ENCODE measurements around the gene CIART.
A peak's percentile ranks its signal among the peaks of the same experiment; 100 is the strongest.
"Not testable (repeated sequence)": the region's sequence is repeated elsewhere in the genome, so short reads cannot be mapped to it uniquely, and the experiment has no call there.

The CIART gene

DNA sequence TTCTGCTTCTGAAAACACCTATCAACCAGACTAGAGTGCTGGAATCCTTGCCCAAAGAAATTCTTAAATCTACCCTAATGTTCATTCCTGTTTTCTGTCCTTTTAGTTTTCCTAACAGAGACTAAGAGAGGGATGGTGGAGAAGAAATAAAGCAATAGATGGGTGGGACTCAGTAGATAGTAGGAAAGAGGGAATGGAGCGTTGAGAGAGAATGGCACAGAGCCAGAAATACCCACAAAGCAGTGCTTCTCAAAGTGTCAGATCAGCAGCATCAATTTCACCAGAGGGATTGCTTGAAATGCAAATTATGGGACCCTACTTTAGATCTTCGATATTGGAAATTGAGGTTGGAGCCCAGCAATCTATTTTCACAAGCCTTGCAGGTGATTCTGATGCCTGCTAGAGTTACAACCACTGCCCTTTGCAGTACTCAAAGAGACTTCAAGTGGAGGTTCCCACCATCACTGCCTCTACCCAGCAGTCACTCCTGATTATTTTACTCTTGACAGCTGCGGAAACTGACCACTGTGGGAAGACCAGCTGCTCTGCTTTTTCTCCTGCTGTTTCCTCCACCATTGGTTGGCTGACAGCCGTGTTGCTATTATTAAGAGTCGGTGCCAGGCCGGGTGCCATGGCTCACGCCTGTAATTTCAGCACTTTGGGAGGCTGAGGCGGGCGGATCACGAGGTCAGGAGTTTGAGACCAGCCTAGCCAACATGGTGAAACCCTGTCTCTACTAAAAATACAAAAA lies 27.6 kb downstream of the CIART start:
- no peak for DNase-seq (ENCODE audit: low spot score)

DNA sequence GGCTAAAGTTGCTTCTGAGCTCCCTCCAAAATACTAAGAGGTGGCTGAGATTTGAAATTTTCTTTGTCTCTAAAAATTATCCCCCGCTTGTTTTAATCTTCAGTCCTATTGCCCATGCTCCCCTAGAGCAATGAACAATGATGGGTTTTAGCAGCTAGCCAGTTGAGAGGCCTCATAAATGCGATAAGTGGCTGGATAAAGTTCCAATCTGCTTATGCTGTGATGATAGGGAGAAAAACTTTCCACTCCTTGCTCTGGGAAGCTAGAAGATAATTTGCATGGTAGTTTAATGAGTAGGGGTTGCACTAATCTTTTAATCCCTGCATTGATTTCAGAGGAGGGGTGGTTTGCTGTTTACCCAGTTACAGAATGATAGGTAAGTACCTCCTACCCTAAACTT lies 29.4 kb downstream of the CIART start:
- DNase-seq (ENCODE audit: low spot score): no peak

DNA sequence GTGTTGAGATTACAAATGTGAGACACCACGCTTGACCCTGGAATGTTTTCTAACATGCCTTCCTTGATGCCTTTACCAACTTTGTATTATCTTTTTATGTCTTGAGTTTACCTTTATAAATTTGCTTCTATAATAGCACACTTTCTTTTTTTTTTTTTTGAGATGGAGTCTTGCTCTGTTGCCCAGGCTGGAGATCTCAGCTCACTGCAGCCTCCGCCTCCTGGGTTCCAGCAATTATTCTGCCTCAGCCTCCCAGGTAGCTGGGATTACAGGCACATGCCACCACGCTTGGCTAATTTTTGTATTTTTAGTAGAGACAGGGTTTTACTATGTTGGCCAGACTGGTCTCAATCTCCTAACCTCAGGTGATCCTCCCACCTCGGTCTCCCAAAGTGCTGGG lies 32.3 kb downstream of the CIART start:
- DNase-seq (ENCODE audit: low spot score): not testable (repeated sequence)

DNA sequence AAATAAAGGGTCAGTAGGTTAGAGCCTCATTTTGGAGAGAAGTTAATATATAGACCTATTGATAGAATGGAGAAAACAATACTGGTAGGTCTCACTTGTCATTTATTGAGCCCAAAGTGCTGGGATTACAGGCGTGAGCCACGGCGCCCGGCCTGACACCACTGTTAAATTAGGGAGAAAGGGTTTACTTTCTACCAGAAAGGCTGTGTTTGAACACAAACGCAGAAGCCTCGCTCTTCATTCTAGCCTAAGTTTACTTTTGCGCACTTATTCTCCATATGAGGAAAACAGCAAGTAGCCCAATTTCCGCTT lies 38.3 kb downstream of the CIART start:
- no peak for DNase-seq (ENCODE audit: low spot score)

DNA sequence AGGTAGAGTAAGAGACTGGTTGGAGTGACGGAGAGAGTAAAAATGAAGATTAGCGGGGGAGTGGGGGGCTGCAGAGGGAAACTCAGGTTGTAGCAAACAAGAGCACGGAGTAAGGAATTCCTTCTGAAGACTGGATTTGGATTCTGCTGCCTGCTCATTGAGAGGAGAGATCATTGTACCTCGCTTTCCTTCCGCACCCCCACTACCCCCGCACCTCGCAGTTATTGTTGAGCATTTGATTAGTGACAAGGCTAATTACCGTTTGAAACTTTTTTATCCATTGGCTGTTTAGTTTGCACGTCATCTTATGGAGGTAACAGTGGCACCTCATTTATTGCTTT lies 39.4 kb downstream of the CIART start:
- peak; percentile 57 for DNase-seq (ENCODE audit: low spot score)

DNA sequence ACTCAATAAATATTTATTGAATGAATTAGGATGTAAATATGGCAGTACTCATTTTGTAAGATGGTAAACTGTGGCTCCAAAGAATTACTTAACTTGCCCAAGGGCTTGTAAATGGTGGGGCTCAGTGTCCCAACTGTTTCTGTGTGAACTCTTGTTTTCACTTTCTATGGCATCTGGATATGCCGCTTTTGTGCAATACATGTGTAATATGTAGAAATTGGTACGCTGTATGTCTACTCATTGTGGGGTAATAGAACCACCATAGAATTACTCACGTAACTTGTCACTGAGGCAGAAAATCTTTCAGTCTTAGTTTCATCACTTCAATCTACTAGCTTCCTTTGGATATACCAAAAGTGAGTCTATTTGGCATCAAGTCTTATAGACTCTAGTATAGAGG lies 40.0 kb downstream of the CIART start:
- DNase-seq (ENCODE audit: low spot score): peak; percentile 66

DNA sequence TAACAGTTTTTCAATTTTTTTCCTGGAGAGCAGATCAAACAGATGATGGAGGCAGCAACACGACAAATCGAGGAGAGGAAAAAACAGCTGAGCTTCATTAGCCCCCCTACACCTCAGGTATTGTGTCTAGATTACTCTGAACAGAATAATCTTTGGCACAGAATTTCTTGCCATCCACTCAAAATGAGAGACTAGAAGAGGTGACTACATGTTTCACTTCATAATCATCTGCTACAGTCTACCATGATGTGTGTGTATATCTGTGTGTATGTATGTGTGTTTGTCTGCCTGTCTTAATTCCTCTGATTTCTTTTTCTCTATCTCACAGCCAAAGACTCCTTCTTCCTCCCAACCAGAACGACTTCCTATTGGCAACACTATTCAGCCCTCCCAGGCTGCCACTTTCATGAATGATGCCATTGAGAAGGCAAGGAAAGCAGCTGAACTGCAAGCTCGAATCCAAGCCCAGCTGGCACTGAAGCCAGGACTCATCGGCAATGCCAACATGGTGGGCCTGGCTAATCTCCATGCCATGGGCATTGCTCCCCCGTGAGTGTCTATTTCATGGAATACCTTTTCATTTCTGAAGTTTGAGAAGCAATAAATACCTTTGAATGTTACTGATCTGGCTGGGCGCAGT lies 50.4 kb downstream of the CIART start:
- DNase-seq (ENCODE audit: low spot score): no peak

All from NAMALWA (cell line).